GM08714 (cell line): ENCODE data around the gene GTF3C1.
"Not testable (repeated sequence)": the region's sequence is repeated elsewhere in the genome, so short reads cannot be mapped to it uniquely, and the experiment has no call there.

ENCODE experiments used
- H3K4me3 ChIP-seq: fragments of 200-500 bp; sonication (Bioruptor generic); 2 replicates; pipeline ENCODE4 v1.5.1; 2014; ENCODE audit warnings: mild to moderate bottlenecking, low read length, inconsistent platforms
- ZNF274 ChIP-seq: IDR thresholded peaks from 2 replicates; pipeline ENCODE4 v1.6.1; 2012; ENCODE audit warnings: mild to moderate bottlenecking, low read depth, low read length

GTF3C1 gene

GRCh38 chr16:27576729-27577128 lies 27.0 kb upstream of the GTF3C1 start:
- H3K4me3 ChIP-seq: no peak overlapping the region
- no peak for TF ChIP-seq ZNF274

GRCh38 chr16:27572711-27573110 lies 23.0 kb upstream of the GTF3C1 start:
- TF ChIP-seq ZNF274: no peak
- no peak overlapping the region for H3K4me3 ChIP-seq

GRCh38 chr16:27571433-27572326 lies 22.0 kb upstream of the GTF3C1 start:
- no peak for TF ChIP-seq ZNF274
- no peak overlapping the region for H3K4me3 ChIP-seq

GRCh38 chr16:27570986-27571385 lies 21.3 kb upstream of the GTF3C1 start:
- not testable (repeated sequence) for H3K4me3 ChIP-seq

GRCh38 chr16:27568077-27568476 lies 18.4 kb upstream of the GTF3C1 start:
- TF ChIP-seq ZNF274: no peak

GRCh38 chr16:27566417-27566816 lies 16.7 kb upstream of the GTF3C1 start:
- H3K4me3 ChIP-seq: no peak overlapping the region
- TF ChIP-seq ZNF274: no peak

More at GRCh38 chr16:27568077-27568476, 18.4 kb upstream of the GTF3C1 start:
- H3K4me3 ChIP-seq: no peak overlapping the region

GRCh38 chr16:27564224-27564623 lies 14.5 kb upstream of the GTF3C1 start:
- no peak overlapping the region for H3K4me3 ChIP-seq
- no peak for TF ChIP-seq ZNF274

GRCh38 chr16:27561216-27561615 lies 11.5 kb upstream of the GTF3C1 start:
- no peak overlapping the region for H3K4me3 ChIP-seq
- no peak for TF ChIP-seq ZNF274

GRCh38 chr16:27558932-27559331 lies 9.2 kb upstream of the GTF3C1 start:
- TF ChIP-seq ZNF274: no peak

GRCh38 chr16:27558434-27558833 lies 8.7 kb upstream of the GTF3C1 start:
- H3K4me3 ChIP-seq: no peak overlapping the region
- no peak for TF ChIP-seq ZNF274

More at GRCh38 chr16:27558932-27559331, 9.2 kb upstream of the GTF3C1 start:
- no peak overlapping the region for H3K4me3 ChIP-seq

GRCh38 chr16:27556471-27556870 lies 6.8 kb upstream of the GTF3C1 start:
- H3K4me3 ChIP-seq: no peak overlapping the region
- no peak for TF ChIP-seq ZNF274

GRCh38 chr16:27551036-27551435 lies 1.3 kb upstream of the GTF3C1 start:
- peak overlapping the region; percentile 82; the same call in 1 of the 2 replicates for H3K4me3 ChIP-seq
- no peak for TF ChIP-seq ZNF274

- H3K4me3 ChIP-seq: peak overlapping the region; percentile 82
- TF ChIP-seq ZNF274: no peak
These were observed 838 bp upstream of the GTF3C1 start for GRCh38 chr16:27550582-27550920.

GRCh38 chr16:27549464-27549745 lies 308 bp downstream of the GTF3C1 start:
- no peak for TF ChIP-seq ZNF274
- H3K4me3 ChIP-seq: peak overlapping the region; percentile 87

GRCh38 chr16:27547851-27548250 lies 1.9 kb downstream of the GTF3C1 start:
- TF ChIP-seq ZNF274: no peak
- H3K4me3 ChIP-seq: no peak overlapping the region

GRCh38 chr16:27547134-27547533 lies 2.6 kb downstream of the GTF3C1 start:
- H3K4me3 ChIP-seq: no peak overlapping the region
- TF ChIP-seq ZNF274: no peak
